ENCODE data around the gene GALNS.

The GALNS gene

GRCh38 chr16:88848557-88848956 is 8.2 kb downstream of the GALNS start:
- H3K4me3 ChIP-seq (ENCODE audit: low read depth, low read length): no peak overlapping the region
- TF ChIP-seq CTCF (IDR thresholded peaks at IDR 0.05; ENCODE audit: low read depth, low read length, missing control alignments): no peak
- in situ Hi-C loops (cut with HindIII; ENCODE audit: low sequenced_read_pairs): no loop called here
- no peak for DNase-seq (ENCODE audit: low read depth)

GRCh38 chr16:88847654-88848053 is 9.1 kb downstream of the GALNS start:
- no peak for DNase-seq (ENCODE audit: low read depth)
- in situ Hi-C loops (cut with HindIII; ENCODE audit: low sequenced_read_pairs): no loop called here
- TF ChIP-seq CTCF (IDR thresholded peaks at IDR 0.05; ENCODE audit: low read depth, low read length, missing control alignments): no peak
- no peak overlapping the region for H3K4me3 ChIP-seq (ENCODE audit: low read depth, low read length)

GRCh38 chr16:88846088-88846487 is 10.7 kb downstream of the GALNS start:
- H3K4me3 ChIP-seq (ENCODE audit: low read depth, low read length): no peak overlapping the region
- TF ChIP-seq CTCF (IDR thresholded peaks at IDR 0.05; ENCODE audit: low read depth, low read length, missing control alignments): no peak
- no peak for DNase-seq (ENCODE audit: low read depth)
- in situ Hi-C loops (cut with HindIII; ENCODE audit: low sequenced_read_pairs): no loop called here

- no peak overlapping the region for H3K4me3 ChIP-seq (ENCODE audit: low read depth, low read length)
- peak; percentile 29 for TF ChIP-seq CTCF (IDR thresholded peaks at IDR 0.05; ENCODE audit: low read depth, low read length, missing control alignments)
- in situ Hi-C loops (cut with HindIII; ENCODE audit: low sequenced_read_pairs): no loop called here
- no peak for DNase-seq (ENCODE audit: low read depth)
Observed at GRCh38 chr16:88844419-88845036, 12.2 kb downstream of the GALNS start.

- no peak overlapping the region for H3K4me3 ChIP-seq (ENCODE audit: low read depth, low read length)
- TF ChIP-seq CTCF (IDR thresholded peaks at IDR 0.05; ENCODE audit: low read depth, low read length, missing control alignments): no peak
- in situ Hi-C loops (cut with HindIII; ENCODE audit: low sequenced_read_pairs): no loop called here
- no peak for DNase-seq (ENCODE audit: low read depth)
Observed at GRCh38 chr16:88843256-88843655, 13.5 kb downstream of the GALNS start.

- no peak for DNase-seq (ENCODE audit: low read depth)
- in situ Hi-C loops (cut with HindIII; ENCODE audit: low sequenced_read_pairs): no loop called here
- TF ChIP-seq CTCF (IDR thresholded peaks at IDR 0.05; ENCODE audit: low read depth, low read length, missing control alignments): no peak
- H3K4me3 ChIP-seq (ENCODE audit: low read depth, low read length): no peak overlapping the region
Observed at GRCh38 chr16:88842806-88843205, 13.9 kb downstream of the GALNS start.
